Right lobe of liver (tissue), 6 donors: ENCODE data around the gene AP5S1. TPM values are rescaled to one million over a fixed set of nuclear protein-coding genes. Genes with fewer than 3 reads are reported as not detected.

Source experiments
- ATAC-seq, 4 donors: fragments of 200-7000 bp; cut with Tn5 transposase; one replicate each; pipeline ENCODE4 v1.9.1; 2020; ENCODE audit warnings: mild to moderate bottlenecking in 4 of 4, moderate library complexity in 4 of 4
- DNase-seq, 3 donors: peaks; one replicate each; pipeline ENCODE4 v3.0.0-alpha.2; 2020
- H3K27ac ChIP-seq, 3 donors: fragments of 200-600 bp; one replicate each; pipeline ENCODE4 v1.8.0; 2022
- H3K27me3 ChIP-seq, 2 donors: fragments of 200-600 bp; one replicate each; pipeline ENCODE4 v1.8.0; 2022
- H3K36me3 ChIP-seq, 4 donors: fragments of 200-600 bp; sonication (generic) in 1 of 4; one replicate each; pipeline versions ENCODE4 v1.5.1 to v1.8.0; 2017 to 2022; ENCODE audit warnings: control low read depth in 1 of 4
- H3K4me1 ChIP-seq, 4 donors: fragments of 200-600 bp; sonication (generic) in 1 of 4; one replicate each; pipeline versions ENCODE4 v1.5.1 to v1.8.0; 2017 to 2022; ENCODE audit warnings: control low read depth in 1 of 4
- H3K4me3 ChIP-seq, 3 donors: fragments of 200-600 bp; one replicate each; pipeline ENCODE4 v1.8.0; 2022
- H3K9me3 ChIP-seq, 4 donors: fragments of 200-600 bp; sonication (generic) in 1 of 4; one replicate each; pipeline versions ENCODE4 v1.5.1 to v1.8.0; 2017 to 2022; ENCODE audit warnings: control low read depth in 1 of 4
- CTCF ChIP-seq, 4 donors: fragments of 200-600 bp in 3 of 4; fragments of 450-650 bp in 1 of 4; IDR thresholded peaks; one replicate each; pipeline versions ENCODE4 v1.5.1 to v1.8.0; 2016 to 2022; ENCODE audit warnings: antibody characterized with exemption in 4 of 4, mild to moderate bottlenecking in 2 of 4
- POLR2A ChIP-seq: fragments of 450-650 bp; IDR thresholded peaks from one replicate; pipeline ENCODE4 v1.6.1; 2017; ENCODE audit warnings: antibody characterized with exemption, mild to moderate bottlenecking
- WGBS: methylation state at CpG from one replicate; pipeline ENCODE4 v1.1.6; 2018; ENCODE audit warnings: low coverage, low lambda C conversion rate; ENCODE audit not compliant: insufficient coverage; ENCODE audit errors: missing lambda C conversion rate; 5-methylcytosine and 5-hydroxymethylcytosine counted together
- intact Hi-C, 2 donors: fragments of 100-400 bp; cut with DNase I; formaldehyde crosslinking; loops; one replicate each; pipeline versions ENCODE4 v1.11.2 to v1.14.1; 2022
- total RNA-seq, 6 experiments: library from RNA; depleted of rRNA in 2 of 6; stranded (reverse); fragments of >200 nt in 2 of 6; fragmentation: NEBNext Ultra II Directional in 3 of 6; extraction: Animal tissue kit (Norgen Biotek cat#: 25700) in 3 of 6; gene quantifications; one replicate each; pipeline versions ENCODE4 v1.1.0 to v1.2.4, GENCODE V29; 2016 to 2023
- donor health status: DM: no; HTN: yes; CAD: no.
- donor health status: DM: no; HTN: no; CAD: no.
- donor health status: DM: no; HTN: no; CAD: no.
- donor health status: DM: no; HTN: yes; CAD: no.
- donor health status: DM: no; HTN: yes; CAD: no.

AP5S1 gene
- total RNA-seq, 6 experiments from 2014 or later = 7.7 to 16.1 (median 9.5) TPM

GRCh38 chr20:3812975-3813847 lies 7.1 kb upstream of the AP5S1 start:
- intact Hi-C loops = no loop called here
- TF ChIP-seq CTCF (IDR thresholded peaks at IDR 0.05) (no peak), POLR2A (no peak)
- no peak overlapping the region for H3K4me3 ChIP-seq
- no peak overlapping the region for H3K27ac ChIP-seq
- H3K36me3 ChIP-seq = no peaks in the 10 kb centered on the region
- no peak for DNase-seq
- no peaks in the 10 kb centered on the region for H3K27me3 ChIP-seq
- peaks cover 0 to 33% (median 6%) of the 10 kb centered on the region in 4 donors for H3K4me1 ChIP-seq
- ATAC-seq = no peak
- 74% methylated on average over 8 of the region's 8 CpGs for WGBS
- no peaks in the 10 kb centered on the region for H3K9me3 ChIP-seq

- DNase-seq (no peak), ATAC-seq (no peak)
- no peak overlapping the region for H3K27ac ChIP-seq
- no peaks in the 10 kb centered on the region for H3K9me3 ChIP-seq
- intact Hi-C loops = no loop called here
- 71% methylated on average over 9 of the region's 12 CpGs for WGBS
- no peak overlapping the region for H3K4me3 ChIP-seq
- no peaks in the 10 kb centered on the region for H3K36me3 ChIP-seq
- TF ChIP-seq CTCF (IDR thresholded peaks at IDR 0.05) = no peak
- no peak for TF ChIP-seq POLR2A
- no peaks in the 10 kb centered on the region for H3K27me3 ChIP-seq
- peaks cover 0 to 25% (median 10%) of the 10 kb centered on the region in 4 donors for H3K4me1 ChIP-seq
These were observed 6.3 kb upstream of the AP5S1 start for GRCh38 chr20:3813848-3814581.

- no peaks in the 10 kb centered on the region for H3K36me3 ChIP-seq
- no peak for TF ChIP-seq POLR2A
- no peak for TF ChIP-seq CTCF (IDR thresholded peaks at IDR 0.05)
- H3K27ac ChIP-seq = no peak overlapping the region
- intact Hi-C loops = no loop called here
- H3K4me3 ChIP-seq = no peak overlapping the region
- 69% methylated on average over 7 of the region's 7 CpGs for WGBS
- peaks cover 0 to 25% (median 10%) of the 10 kb centered on the region in 4 donors for H3K4me1 ChIP-seq
- ATAC-seq (no peak), DNase-seq (no peak)
- no peaks in the 10 kb centered on the region for H3K9me3 ChIP-seq
- no peaks in the 10 kb centered on the region for H3K27me3 ChIP-seq
These were observed 5.3 kb upstream of the AP5S1 start for GRCh38 chr20:3814928-3815495.

- WGBS = 65% methylated on average over 3 of the region's 9 CpGs
- intact Hi-C loops = no loop called here
- no peak for TF ChIP-seq CTCF (IDR thresholded peaks at IDR 0.05)
- TF ChIP-seq POLR2A = no peak
- ATAC-seq (no peak), DNase-seq (no peak)
- no peaks in the 10 kb centered on the region for H3K9me3 ChIP-seq
- H3K4me3 ChIP-seq = no peak overlapping the region
- H3K4me1 ChIP-seq = peaks cover 0 to 19% (median 10%) of the 10 kb centered on the region in 4 donors
- no peaks in the 10 kb centered on the region for H3K36me3 ChIP-seq
- no peaks in the 10 kb centered on the region for H3K27me3 ChIP-seq
- no peak overlapping the region for H3K27ac ChIP-seq
These were observed 4.5 kb upstream of the AP5S1 start for GRCh38 chr20:3815703-3816315.
